Gastroesophageal sphincter (tissue), 4 donors: ENCODE measurements around the gene ZNF836. TPM values are rescaled to one million over a fixed set of nuclear protein-coding genes. Genes with fewer than 3 reads are reported as not detected.

Experiments
- ATAC-seq: fragments of 150-250 bp; one replicate; pipeline ENCODE4 v1.9.1; 2016; ENCODE audit warnings: mild to moderate bottlenecking, moderate library complexity
- H3K27ac ChIP-seq, 4 donors: fragments of 200-600 bp; sonication (generic) in 3 of 4; 1 replicate in 3 of 4; 2 replicates in 1 of 4; pipeline ENCODE4 v1.5.1; 2016 to 2019
- H3K27me3 ChIP-seq: fragments of 200-600 bp; sonication (generic); one replicate; pipeline ENCODE4 v1.5.1; 2019
- H3K36me3 ChIP-seq, 2 donors: fragments of 200-600 bp; sonication (generic); one replicate each; pipeline ENCODE4 v1.5.1; 2019; ENCODE audit warnings: control low read depth in 1 of 2
- H3K4me1 ChIP-seq, 3 donors: fragments of 200-600 bp; sonication (generic); 1 replicate in 2 of 3; 2 replicates in 1 of 3; pipeline ENCODE4 v1.5.1; 2016 to 2019; ENCODE audit warnings: control low read depth in 2 of 3
- H3K4me3 ChIP-seq, 2 donors: fragments of 200-600 bp; sonication (generic); one replicate each; pipeline ENCODE4 v1.5.1; 2019; ENCODE audit warnings: mild to moderate bottlenecking in 1 of 2, moderate library complexity in 1 of 2
- H3K9me3 ChIP-seq, 3 donors: fragments of 200-600 bp; sonication (generic); one replicate each; pipeline ENCODE4 v1.5.1; 2017 to 2019; ENCODE audit warnings: control low read depth in 2 of 3
- CTCF ChIP-seq, 4 experiments: fragments of 200-600 bp in 2 of 4; fragments of 450-650 bp in 2 of 4; sonication (generic) in 1 of 4; IDR thresholded peaks; one replicate each; pipeline ENCODE4 v1.5.1; 2017 to 2019; ENCODE audit warnings: antibody characterized with exemption in 4 of 4, mild to moderate bottlenecking in 2 of 4, moderate library complexity in 2 of 4
- EP300 ChIP-seq: sonication (generic); formaldehyde crosslinking; IDR thresholded peaks from one replicate; pipeline ENCODE4 v1.6.1; 2017; ENCODE audit warnings: antibody characterized with exemption, mild to moderate bottlenecking
- POLR2A ChIP-seq, 2 donors: fragments of 450-650 bp; IDR thresholded peaks; one replicate each; pipeline ENCODE4 v1.6.1; 2017; ENCODE audit warnings: antibody characterized with exemption in 2 of 2, mild to moderate bottlenecking in 2 of 2, moderate library complexity in 1 of 2
- POLR2AphosphoS5 ChIP-seq: sonication (generic); formaldehyde crosslinking; IDR thresholded peaks from one replicate; pipeline ENCODE4 v1.6.1; 2017; ENCODE audit warnings: antibody characterized with exemption
- WGBS, 2 donors: methylation state at CpG; one replicate each; pipeline ENCODE4 v1.1.5; 2018; ENCODE audit warnings: low coverage in 1 of 2; 5-methylcytosine and 5-hydroxymethylcytosine counted together
- total RNA-seq, 4 donors: library from RNA; depleted of rRNA; stranded (reverse); fragments of >200 nt; gene quantifications; one replicate each; pipeline ENCODE4 v1.1.0, GENCODE V29; 2016

The ZNF836 gene
- total RNA-seq, 4 donors from 2014 or later, result 5.7 to 27.9 (median 12.6) TPM

GRCh38 chr19:52140032-52140710 is 31.2 kb downstream of the ZNF836 start:
- peaks cover 0 to 24% (median 10%) of the 10 kb centered on the region in 3 donors for H3K4me1 ChIP-seq
- H3K27me3 ChIP-seq, result no peaks in the 10 kb centered on the region
- H3K4me3 ChIP-seq, result peak overlapping the region; percentile 6 to 83
- TF ChIP-seq CTCF (IDR thresholded peaks at IDR 0.05) (no peak), POLR2A (IDR thresholded peaks at IDR 0.05) (no peak), POLR2AphosphoS5 (no peak), EP300 (no peak)
- peak overlapping the region; percentile 15 to 97 (median 92) for H3K27ac ChIP-seq
- ATAC-seq, result peak; percentile 98
- H3K36me3 ChIP-seq, result no peaks in the 10 kb centered on the region
- no peaks in the 10 kb centered on the region for H3K9me3 ChIP-seq
- WGBS, 2 donors, result 3 to 16% methylated on average over 10 to 18 of the region's 22 CpGs

- no peaks in the 10 kb centered on the region for H3K9me3 ChIP-seq
- TF ChIP-seq POLR2AphosphoS5 (peak; percentile 77), CTCF (IDR thresholded peaks at IDR 0.05) (peak; percentile 61 to 85 (median 78)), POLR2A (IDR thresholded peaks at IDR 0.05) (peak in 1 of 2 donors; percentile 29), EP300 (no peak)
- H3K4me3 ChIP-seq, result peak within 1 kb of the TSS; percentile 83 to 85
- H3K36me3 ChIP-seq, result no peaks in the 10 kb centered on the region
- no peaks in the 10 kb centered on the region for H3K27me3 ChIP-seq
- peak within 1 kb of the TSS; percentile 91 to 97 (median 92) for H3K27ac ChIP-seq
- ATAC-seq, result peak; percentile 90
- 0% methylated on average over 16 to 38 of the region's 49 CpGs for WGBS, 2 donors
- H3K4me1 ChIP-seq, result peaks cover 0 to 24% (median 10%) of the 10 kb centered on the region in 3 donors
Measured at GRCh38 chr19:52139252-52140031, 32.0 kb downstream of the ZNF836 start, which contains the start of gene ZNF616. TSS of gene ZNF616 (minus strand) at chr19:52139938. CDS start at chr19:52130512, 9,426 bp downstream.

GRCh38 chr19:52138983-52139251 is 32.5 kb downstream of the ZNF836 start:
- Histone ChIP-seq H3K27me3 (no peaks in the 10 kb centered on the region), H3K4me1 (peaks cover 0 to 24% (median 10%) of the 10 kb centered on the region in 3 donors), H3K9me3 (no peaks in the 10 kb centered on the region), H3K4me3 (peak overlapping the region; percentile 83 to 85), H3K27ac (peak overlapping the region; percentile 91 to 97 (median 92)), H3K36me3 (no peaks in the 10 kb centered on the region)
- TF ChIP-seq POLR2AphosphoS5 (no peak), POLR2A (IDR thresholded peaks at IDR 0.05) (no peak), CTCF (IDR thresholded peaks at IDR 0.05) (no peak), EP300 (no peak)
- ATAC-seq, result no peak
- WGBS, 2 donors, result 0% methylated on average over 4 of the region's 7 CpGs; no CpG with 5 or more reads in 1 of the 2 donors

- no peaks in the 10 kb centered on the region for H3K27me3 ChIP-seq
Measured at GRCh38 chr19:52138278-52138982, 33.0 kb downstream of the ZNF836 start.

More at GRCh38 chr19:52138278-52138982, 33.0 kb downstream of the ZNF836 start:
- peak overlapping the region; percentile 83 to 85 for H3K4me3 ChIP-seq
- no peaks in the 10 kb centered on the region for H3K9me3 ChIP-seq
- WGBS, 2 donors, result 2 to 5% methylated on average over 12 to 14 of the region's 14 CpGs
- ATAC-seq, result no peak
- no peaks in the 10 kb centered on the region for H3K36me3 ChIP-seq
- peak overlapping the region; percentile 91 to 97 (median 92) for H3K27ac ChIP-seq
- TF ChIP-seq POLR2AphosphoS5, result no peak
- TF ChIP-seq CTCF (IDR thresholded peaks at IDR 0.05), result no peak
- no peak for TF ChIP-seq POLR2A (IDR thresholded peaks at IDR 0.05)
- TF ChIP-seq EP300, result no peak
- peaks cover 0 to 24% (median 10%) of the 10 kb centered on the region in 3 donors for H3K4me1 ChIP-seq
